ENCODE measurements around the gene C1orf87.

GRCh38 chr1:60000625-60001024 is 72.9 kb downstream of the C1orf87 start:
- TF ChIP-seq CTCF (IDR thresholded peaks at IDR 0.05; ENCODE audit: insufficient read depth, low read length, poor library complexity, severe bottlenecking) (no peak), EZH2phosphoT487 (conservative IDR thresholded peaks at IDR 0.05; ENCODE audit: low read length) (no peak)

Measured in SU-DHL-6 (cell line).